Measurements from ENCODE around the gene PPP1R12B.
"Not testable (repeated sequence)": the region's sequence is repeated elsewhere in the genome, so short reads cannot be mapped to it uniquely, and the experiment has no call there.

The PPP1R12B gene

DNA sequence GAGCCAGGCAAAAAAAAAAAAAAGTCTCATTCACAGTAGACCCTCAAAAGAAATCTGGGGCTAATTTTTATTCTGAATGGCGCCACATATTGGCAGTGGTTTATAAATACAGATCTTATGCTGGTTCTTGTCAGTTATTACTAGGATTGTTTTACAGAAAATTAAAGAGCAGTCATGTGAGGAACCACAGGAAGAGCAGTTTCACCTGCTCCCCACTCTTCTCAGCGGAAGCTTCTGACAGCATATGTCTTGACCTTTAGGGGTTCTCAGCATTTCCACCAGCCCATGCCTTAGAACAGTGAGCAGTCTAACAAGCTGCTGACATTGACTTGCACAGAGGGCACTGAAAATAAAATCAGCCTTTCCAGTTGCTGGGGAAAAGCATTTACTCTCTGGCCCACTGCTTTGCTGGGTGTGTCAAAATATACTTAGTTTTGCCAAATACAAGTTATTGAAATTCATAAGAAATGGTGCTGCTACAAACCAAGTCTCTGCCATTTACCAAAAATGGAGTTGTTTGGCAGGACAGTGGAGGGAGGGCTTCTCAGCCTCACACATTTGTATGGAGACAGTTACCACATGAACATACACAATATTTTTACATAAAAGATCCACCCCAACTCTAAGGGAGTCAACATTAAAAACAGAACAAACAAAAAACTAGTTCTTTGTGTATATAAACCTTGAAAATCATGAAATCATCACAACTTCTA lies 217.5 kb downstream of the PPP1R12B start:
- no peak for DNase-seq

DNA sequence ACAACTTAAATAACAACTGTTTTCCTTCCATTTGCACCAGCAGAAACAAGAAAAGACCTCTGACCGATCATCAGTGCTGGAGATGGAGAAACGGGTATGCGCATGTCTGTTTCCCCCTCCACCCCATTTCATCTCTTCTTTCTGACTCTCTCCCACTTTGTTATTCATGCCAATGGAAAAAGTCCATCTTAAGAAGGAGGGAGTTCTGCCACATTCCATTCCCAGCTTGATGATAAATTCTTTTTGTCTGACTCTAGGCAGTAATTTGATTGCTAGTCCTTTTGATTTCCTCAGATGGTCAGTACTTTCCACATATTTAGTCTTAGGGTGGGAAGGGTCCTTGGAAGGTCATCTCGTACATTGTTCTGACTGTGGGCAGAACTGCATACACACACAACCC lies 219.2 kb downstream of the PPP1R12B start:
- peak in 1 of 2 experiments; percentile 12 for DNase-seq

DNA sequence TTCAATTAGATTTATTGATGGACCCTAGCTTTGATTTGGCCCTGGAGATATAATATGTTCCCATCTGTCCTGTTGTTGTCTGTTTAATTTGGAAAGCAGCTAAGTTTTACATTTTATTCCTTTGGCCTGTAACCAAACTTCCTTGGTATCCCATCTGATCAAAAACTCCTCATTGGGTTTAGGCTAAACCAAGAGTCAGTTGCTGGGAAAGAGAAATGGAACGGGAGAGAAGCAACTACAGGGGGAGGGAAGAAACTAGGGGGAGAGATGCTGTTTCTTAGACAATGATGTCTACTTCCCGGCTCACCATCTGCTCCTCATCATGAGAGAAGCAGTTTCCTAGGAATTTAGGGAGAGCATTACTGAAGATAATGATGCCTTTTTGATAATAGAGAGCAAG lies 219.9 kb downstream of the PPP1R12B start:
- DNase-seq, result peak in 1 of 2 experiments; percentile 67

DNA sequence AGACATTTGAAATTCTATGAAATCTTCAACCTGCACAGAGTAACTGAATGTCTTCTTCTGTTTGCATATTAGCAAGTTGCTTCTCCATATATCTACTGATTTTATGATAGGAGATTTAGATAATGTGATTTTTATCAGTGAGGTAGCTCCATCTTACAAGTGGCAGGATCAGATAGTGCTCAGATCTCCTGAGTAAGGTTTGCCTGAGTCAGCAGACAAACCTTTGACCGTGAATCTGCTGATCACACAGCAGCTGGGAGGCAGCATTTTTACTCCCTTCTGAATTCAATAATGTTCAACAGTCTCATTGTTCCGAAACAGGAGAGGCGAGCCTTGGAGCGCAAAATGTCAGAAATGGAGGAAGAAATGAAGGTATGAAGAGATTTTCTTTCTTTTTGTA lies 220.3 kb downstream of the PPP1R12B start:
- DNase-seq, result no peak

DNA sequence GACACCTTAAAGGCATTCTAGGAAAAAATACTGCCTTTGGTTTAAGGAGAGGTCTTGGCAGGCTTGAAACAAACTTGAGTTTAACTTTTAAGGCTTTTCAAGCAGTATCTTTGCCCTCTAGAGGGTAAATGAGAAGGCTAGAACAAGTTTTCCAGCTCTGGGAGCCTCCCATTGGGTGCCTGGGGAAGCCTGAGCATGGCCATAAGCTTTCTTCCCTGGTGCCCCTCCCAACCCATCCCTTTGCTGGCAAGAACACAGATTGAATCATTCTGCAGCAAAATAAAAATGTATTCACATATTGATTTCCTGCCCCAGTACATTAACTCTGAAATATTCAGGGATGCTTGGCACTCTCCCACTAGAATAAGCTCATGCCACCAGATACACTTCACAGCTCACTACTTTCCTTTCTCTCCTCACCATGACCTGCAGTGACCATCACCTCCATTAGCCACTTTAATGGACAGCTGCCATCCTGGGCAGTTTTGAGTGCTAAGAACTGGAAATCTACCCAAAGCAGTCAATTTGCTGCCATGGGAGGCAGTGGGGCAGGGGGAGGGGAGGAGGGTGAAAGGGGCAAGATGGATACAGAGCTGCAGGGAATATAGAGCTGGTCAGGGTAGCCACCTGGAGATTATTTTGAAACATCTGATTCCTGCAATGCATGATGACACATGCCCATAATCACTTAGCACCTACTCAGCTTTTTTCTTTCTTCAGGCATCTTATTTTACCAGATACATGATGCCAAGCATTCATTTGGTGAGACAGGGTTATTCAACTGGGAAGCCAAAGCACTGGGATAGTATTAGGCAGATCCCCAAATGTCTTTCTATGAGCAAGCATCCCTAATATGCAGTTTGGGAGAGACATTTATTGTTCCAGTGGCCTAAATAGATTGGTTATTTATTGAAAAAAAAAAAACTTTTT lies 221.2 kb downstream of the PPP1R12B start:
- peak; percentile 18 to 70 for DNase-seq

DNA sequence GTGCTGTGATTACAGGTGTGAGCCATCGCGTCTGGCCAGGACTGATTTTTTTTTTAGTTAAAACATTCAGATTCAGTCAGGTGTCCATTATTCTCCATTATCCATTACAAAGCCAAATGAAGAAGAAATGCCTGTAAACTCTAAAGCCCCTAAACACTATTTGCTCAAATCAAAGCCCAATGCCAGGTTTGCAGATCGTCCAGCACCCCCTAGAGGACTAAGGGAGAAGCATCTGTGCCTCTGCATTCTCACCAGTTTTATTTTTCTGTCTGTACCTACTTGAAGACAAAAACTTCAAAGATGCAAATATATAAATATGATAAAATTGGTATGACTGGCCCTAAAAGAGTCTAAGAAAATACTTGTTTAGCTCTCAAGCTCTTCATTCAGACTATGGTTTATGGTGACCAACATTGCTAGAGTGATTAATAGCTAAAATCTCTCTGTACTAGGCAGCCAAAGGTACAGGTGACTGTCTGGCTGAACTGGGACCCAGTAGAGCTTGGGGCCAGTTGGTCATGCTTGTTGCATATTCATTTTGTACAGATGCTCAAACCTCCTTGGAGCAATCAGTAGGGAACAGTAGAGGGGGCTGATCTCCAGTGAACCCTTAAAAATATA lies 223.3 kb downstream of the PPP1R12B start:
- peak; percentile 48 to 78 for DNase-seq

DNA sequence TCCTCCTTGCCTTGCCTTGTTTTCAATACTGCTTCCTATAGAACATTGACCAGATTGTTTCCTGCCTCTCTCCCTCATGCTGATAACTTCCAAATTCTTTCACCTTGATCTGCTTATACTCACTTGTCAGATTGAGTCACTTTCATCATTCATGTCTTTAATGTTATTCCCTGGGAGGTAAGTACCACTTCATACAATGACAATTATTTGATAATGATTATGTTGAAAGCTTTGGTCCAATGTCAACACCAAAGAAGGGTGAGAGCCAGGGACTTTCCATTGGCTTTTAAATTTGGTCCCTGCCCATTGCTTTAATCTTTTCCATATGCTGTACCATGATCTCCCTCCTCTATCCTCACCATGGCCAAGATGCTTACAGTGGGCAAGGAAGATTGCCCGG lies 224.4 kb downstream of the PPP1R12B start:
- no peak for DNase-seq

DNA sequence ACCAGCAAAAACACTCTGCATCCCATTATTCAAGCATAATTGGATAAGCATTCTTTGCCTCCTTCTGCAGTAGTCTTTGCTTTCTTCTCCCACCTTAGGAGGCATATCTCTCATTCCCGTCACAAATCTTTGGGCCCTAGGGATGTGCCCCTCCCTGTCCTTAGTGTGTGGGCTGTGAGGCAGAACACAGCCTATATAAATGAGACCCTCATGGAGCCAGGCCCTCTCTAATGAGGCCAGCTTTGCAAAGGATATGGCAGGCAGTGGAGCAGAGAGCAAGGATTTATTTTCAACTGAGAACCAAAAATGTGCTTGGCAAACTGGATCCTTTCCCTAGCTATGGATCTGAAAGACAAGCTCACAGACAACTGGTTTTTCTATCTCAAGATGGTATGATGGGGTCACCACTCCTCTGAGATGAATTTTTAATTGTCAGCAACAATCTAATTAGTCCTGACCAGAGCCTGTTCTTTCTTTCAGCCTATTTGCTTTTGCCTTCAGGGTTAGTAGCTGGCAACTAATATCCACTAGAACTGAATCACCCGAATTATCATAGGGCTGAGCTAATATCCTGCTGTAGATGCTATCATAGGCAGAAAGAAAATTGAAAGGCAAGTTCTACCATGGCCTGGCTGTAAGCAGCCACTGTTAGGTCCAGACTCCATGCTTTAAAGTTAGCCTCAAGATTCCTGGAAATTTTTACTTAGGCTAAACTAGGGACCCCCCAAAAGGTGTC lies 227.6 kb downstream of the PPP1R12B start:
- DNase-seq, result no peak

DNA sequence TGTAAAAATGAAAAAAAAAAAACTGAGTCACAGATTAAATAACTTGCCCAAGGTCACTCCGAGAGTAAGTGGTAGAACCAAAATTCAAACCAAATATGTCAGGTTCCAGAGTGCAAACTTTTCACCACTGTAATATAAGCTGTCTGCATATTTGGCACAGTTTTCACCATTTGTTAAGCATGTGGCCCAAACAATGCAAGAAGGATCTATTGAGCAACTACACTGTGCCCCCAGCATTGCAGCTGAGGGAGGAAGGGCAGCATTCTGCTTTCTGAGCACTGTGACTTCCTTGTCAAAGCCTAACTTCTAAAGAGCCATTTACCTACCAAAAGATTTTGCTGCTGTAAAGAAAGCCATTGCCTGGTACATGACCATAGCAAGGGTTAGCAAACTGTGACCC lies 228.3 kb downstream of the PPP1R12B start:
- no peak for DNase-seq

DNA sequence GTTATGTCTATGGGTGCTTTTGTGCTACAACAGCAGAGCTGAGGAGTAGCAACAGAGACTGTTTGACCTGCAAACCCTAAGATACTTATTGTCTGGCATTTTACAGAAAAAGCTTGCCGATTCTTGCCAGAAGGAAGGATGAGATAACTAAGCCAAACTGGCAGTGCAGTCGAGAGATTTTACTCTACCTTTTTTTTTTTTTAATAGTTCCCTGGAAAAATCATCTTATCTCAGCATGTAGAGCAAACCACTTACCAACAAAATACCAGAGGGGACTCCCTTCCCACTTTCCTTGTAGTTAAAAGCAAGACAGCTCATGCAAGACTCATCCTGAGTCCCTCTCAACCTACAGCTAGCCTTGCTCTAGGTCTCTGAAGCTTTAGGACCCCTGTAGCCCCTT lies 228.9 kb downstream of the PPP1R12B start:
- no peak for DNase-seq

DNA sequence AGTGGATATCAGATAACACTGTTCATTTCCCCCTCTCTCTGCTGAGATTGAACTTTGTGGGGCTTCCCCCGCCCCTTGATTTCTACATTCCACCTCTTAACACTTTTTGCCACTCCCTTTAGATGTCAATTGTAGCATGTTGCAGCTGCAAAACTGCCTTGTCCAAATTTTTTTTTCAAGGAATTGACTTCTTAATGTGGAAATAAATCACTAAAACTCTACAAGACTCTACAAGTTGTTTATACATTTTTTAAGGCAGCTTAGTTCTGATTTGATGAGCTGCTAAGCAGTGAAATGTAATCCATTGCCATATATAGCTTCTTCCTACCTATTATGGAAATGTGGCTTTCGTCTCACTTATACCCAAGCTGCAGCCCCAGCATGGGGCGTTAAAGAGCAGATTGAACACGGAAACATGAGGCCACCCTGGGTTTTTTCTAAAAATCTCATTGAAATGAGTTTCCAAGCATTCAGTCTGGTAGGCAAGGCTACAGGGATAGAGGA lies 229.6 kb downstream of the PPP1R12B start:
- no peak for DNase-seq

DNA sequence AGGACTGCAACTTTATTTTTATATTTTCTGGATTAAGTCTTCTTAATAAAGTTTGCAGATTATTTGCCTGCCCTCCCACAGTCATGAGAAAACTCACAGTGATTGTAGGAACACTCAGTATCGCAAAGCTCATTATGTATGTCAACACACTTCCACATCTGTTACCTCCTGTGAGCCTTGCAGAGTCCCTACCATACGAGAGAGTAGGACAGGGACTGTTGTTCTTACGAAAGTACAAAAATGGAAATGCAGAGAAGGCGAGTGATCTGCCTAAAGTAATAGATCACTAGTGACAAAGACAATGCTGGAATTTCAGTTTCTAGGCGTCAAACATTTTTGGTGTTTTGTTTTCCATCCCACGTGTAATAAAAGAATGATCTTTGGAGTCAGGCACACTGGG lies 230.1 kb downstream of the PPP1R12B start:
- DNase-seq, result no peak

DNA sequence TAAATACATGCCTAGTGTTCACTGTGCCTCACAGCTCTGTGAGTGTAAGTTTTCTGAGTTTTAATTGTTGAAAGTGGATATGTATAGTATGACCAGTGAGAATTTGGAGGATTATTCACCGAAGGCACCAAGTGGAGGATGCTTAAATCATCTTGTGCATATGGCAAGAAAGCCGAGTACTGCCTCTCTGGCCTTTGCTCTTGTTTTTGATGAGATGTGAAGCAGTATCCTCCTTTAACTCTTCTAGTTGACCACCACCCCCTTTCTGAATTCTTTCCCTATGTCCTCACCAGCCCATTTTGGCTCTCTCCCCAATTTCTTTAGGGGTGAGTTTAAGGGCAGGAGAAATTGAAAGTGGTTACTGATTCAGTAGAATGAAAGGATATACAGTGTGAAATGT lies 231.3 kb downstream of the PPP1R12B start:
- no peak for DNase-seq

DNA sequence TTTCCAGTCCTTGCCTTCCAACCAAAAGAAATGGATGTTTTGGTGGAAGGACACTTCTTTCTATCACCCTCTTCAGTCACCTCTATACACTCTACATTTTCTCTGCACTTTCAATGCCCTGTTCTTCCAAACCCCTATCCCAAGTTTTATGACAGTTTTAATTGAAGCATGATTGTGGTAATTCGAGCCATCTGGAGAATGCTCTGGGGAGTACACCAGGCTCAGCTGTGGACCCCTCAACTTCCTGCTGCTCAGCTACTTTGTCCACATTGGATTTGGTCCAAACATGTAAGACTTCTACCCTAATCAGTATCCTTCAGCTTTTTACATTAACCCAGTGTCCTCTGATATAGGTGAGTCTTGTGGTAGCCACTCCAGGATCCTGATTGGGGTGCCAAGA lies 232.1 kb downstream of the PPP1R12B start:
- DNase-seq, result no peak

DNA sequence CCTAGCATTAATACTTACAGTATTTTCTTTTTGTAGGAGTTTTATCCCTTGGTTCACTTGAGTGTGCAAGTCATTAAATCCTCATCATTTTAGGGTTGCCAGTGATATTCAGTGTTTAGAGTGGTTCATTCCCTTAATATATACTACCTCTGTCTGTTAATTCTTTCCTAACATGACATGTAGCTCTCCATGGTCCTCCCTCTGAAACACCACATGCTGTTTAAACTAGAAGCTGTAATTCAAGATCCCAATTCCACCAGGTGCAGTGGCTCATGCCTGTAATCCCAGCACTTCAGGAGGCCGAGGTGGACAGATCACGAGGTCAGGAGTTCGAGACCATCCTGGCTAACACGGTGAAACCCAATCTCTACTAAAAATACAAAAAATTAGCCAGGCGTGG lies 233.9 kb downstream of the PPP1R12B start:
- DNase-seq, result not testable (repeated sequence)

DNA sequence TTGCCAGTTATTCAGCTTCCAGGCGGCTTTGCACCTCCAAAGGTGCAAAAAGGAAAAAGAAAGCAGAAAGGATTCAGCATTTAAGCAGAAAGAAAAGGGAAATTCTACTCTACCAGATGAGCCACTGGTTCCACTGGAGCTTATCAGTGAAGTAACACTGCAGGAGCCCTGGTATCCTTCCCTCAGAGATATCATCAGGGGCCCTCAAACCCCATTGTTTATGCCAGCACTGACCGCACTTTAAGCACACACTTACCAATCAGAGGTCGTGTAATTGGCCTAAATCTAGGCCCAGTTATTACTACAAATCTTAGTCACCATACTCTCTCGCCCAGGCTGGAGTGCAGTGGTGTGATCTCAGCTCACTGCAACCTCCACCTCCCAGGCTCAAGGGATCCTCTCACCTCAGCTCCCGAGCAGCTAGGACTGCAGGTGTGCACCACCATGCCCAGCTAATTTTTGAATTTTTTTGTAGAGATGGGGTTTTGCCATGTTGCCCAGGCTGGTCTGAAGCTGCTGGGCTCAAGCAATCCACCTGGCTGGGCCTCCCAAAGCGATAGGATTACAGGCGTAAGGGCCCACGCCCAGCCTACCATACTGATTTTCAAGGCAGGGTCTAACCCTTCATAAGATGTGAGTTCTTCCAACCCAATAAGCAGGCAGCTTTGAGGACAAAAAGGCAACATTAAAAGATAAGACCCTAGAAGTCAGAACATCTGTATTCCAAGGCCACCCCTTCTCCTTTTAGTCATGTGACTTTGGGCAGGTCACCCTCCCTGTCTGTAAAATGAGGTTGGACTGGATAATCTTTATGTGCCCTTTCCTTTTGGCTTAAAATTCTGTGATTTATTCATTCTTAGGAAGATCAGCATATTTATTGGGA lies 236.4 kb downstream of the PPP1R12B start:
- DNase-seq, result no peak

DNA sequence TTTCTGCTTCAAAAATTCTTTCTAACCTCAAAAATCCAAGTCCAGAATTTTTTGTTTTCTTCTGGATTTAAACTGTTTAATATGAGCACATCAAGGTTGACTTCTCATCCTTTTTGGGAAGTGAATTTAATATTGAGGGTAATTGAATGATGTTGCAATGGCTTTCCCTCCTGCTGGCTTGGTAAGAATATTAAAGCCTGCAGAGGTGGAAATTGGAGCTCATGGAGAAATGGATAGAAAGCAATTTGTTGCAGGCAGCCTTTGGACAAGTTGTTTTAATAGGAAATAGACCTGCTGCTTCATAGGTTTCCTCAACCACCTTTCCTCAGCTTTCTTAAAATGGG lies 237.1 kb downstream of the PPP1R12B start:
- DNase-seq, result no peak

DNA sequence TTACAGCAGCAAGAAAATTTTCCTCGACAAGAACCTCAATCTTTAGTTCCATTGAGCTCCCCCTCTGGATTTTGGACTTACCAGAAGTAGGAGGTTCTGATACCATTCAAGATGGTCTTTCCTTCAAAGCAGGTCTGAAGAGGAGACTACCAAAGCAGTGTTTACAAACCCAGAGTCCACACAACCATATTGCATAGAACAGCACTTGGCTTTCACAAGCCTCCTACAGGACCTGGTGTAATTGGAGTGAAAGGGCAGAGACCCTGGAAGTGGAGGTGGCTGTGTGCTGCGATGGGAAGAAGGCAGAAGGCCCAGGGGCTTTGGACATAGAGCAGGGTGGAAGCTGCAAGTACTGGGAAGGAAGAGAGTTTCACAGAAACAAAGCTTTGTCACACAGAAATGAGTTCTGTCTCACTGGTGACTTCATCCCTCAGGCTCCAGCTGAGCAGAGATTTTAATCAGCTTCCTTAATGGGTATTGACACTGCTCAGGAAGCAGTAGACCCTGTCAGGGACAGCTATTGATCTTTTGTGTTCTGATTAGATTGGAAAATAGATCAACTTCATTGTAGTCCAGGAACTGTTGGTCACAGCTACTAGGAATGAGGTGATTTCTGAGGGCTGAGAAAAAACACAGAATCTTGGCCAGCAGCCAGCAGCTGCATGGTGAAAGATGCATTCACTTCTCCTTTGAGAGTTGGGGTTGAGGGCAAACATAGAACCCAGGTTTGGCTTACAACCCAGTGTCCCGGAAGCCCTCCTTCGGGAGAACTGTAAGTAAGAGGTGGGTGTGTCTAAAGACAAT lies 237.7 kb downstream of the PPP1R12B start:
- peak in 1 of 2 experiments; percentile 23 for DNase-seq

DNA sequence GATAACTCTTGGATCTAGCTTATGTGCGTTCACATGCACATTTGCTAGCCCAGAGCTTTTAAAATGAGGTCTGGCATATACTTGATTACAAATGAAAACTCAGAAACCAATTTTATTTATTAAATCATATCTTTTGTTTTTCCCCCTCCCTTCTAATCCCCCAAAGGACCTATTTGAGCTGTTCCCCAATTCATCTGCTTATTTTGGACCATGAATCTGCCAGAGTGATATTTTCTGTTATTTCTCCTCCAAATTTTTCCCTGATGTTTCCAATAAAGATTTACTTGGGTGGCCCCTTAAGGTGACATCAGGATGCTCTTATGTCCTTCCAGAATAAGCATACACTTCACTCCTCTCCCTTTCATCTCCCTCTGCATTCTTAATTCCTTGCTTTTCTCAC lies 238.4 kb downstream of the PPP1R12B start:
- DNase-seq, result no peak

DNA sequence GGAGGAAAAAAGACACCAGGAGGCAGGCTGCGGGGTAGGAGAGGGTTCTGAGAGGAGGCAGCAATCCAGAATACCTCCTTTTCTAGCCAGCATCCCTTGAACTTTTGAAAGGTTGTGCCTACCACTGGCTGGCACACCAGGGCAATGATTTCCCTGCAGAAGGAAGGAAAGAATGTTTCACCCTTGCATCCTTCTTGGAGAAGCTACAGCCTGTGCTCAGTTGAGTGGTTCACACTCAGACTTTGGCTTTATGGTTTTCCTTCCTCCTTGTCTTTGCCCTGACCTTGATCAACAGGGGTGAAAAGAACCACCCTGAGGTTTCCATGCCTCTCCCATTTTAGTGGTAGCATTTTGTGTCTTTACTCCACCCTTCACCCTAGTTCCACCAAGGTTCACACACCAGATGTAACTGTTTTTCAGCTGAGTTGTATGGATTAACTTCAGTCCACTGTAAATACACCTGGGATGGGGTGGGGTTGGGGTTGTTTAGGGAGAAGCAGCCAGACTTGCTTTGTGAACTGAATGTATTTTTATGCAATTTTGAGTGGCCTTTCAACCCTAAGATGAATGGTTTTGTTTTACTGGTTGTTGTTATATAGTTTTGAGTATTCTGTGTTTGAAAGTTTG lies 239.5 kb downstream of the PPP1R12B start:
- DNase-seq, result no peak
